ENCODE results near the gene SLC6A12. TPM values are rescaled to one million over a fixed set of nuclear protein-coding genes. Genes with fewer than 3 reads are reported as not detected.

The SLC6A12 gene
- total and polyA plus RNA-seq, 7 donors, result 0.07 to 0.90 (median 0.30) TPM

DNA sequence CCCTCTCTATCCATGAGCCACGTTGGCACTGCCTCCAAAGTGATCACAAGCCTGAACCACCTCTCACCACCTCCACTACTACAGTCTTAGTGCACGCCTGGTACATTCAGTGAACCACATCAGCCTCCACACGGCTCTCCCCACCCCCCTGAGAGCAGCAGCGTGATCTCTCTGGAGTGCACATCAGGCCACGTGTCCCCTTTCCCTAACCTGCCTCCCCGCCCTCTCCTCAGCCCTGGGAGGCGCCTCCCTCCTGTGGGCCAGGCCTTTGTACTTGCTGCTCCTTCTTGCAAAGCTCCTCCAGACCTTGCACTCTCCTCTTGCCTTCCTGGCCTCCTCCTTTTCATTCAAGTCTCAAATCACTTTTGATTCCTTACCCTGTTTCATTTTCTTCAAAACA lies 49.8 kb downstream of the SLC6A12 start:
- Histone ChIP-seq H3K27ac (no peak overlapping the region), H3K36me3 (ENCODE audit: insufficient read depth in 1 of 2, low read depth in 1 of 2) (no peaks in the 10 kb centered on the region), H3K4me1 (no peaks in the 10 kb centered on the region), H3K9me3 (no peaks in the 10 kb centered on the region), H3K27me3 (ENCODE audit: insufficient read depth in 3 of 3, low read length in 2 of 3) (peaks cover 0 to 26% (median 4%) of the 10 kb centered on the region in 3 donors), H3K4me3 (no peak overlapping the region)
- intact Hi-C loops (cut with DNase I), result no loop called here
- ATAC-seq (no peak), DNase-seq (no peak)
- TF ChIP-seq, protein P1, sequence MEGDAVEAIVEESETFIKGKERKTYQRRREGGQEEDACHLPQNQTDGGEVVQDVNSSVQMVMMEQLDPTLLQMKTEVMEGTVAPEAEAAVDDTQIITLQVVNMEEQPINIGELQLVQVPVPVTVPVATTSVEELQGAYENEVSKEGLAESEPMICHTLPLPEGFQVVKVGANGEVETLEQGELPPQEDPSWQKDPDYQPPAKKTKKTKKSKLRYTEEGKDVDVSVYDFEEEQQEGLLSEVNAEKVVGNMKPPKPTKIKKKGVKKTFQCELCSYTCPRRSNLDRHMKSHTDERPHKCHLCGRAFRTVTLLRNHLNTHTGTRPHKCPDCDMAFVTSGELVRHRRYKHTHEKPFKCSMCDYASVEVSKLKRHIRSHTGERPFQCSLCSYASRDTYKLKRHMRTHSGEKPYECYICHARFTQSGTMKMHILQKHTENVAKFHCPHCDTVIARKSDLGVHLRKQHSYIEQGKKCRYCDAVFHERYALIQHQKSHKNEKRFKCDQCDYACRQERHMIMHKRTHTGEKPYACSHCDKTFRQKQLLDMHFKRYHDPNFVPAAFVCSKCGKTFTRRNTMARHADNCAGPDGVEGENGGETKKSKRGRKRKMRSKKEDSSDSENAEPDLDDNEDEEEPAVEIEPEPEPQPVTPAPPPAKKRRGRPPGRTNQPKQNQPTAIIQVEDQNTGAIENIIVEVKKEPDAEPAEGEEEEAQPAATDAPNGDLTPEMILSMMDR (IDR thresholded peaks at IDR 0.05), result no peak
- WGBS, 3 donors, result 68 to 83% (median 76%) methylated on average over 7 of the region's 7 CpGs

DNA sequence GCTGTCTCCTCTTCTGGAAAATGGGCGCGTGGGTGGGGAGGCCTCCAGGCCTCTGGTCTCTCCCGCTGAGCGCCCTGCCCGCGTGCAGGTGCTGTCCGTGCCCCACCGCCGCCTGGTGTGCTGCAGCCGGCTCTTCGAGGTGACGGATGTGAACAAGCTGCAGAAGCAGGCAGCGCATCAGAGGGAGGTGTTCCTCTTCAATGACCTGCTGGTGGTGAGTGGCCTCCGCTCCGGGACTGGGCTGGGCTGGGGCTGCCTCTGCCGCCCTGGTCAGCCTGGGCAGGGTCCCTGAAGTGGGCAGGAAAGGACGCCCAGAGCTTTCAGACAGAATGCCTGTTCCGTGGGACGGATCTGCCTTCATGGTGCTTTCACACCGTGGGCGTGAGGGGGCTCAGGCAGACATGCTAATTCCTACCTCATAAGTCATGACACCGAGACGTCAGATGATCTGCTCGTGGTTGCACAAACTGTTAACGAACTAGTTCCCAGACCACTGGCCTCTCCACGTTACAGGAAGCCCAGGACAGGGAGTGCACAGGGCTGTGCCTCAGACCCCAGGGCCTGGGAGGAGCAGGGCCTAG lies 50.5 kb downstream of the SLC6A12 start:
- ATAC-seq (no peak), DNase-seq (no peak)
- 88 to 91% (median 89%) methylated on average over 25 to 26 of the region's 26 CpGs for WGBS, 3 donors
- H3K36me3 ChIP-seq (ENCODE audit: insufficient read depth in 1 of 2, low read depth in 1 of 2), result no peaks in the 10 kb centered on the region
- no peaks in the 10 kb centered on the region for H3K9me3 ChIP-seq
- no peak overlapping the region for H3K4me3 ChIP-seq
- TF ChIP-seq, protein P1 (IDR thresholded peaks at IDR 0.05), result no peak
- peaks cover 0 to 26% (median 4%) of the 10 kb centered on the region in 3 donors for H3K27me3 ChIP-seq (ENCODE audit: insufficient read depth in 3 of 3, low read length in 2 of 3)
- intact Hi-C loops (cut with DNase I), result no loop called here
- no peak overlapping the region for H3K27ac ChIP-seq
- no peaks in the 10 kb centered on the region for H3K4me1 ChIP-seq

DNA sequence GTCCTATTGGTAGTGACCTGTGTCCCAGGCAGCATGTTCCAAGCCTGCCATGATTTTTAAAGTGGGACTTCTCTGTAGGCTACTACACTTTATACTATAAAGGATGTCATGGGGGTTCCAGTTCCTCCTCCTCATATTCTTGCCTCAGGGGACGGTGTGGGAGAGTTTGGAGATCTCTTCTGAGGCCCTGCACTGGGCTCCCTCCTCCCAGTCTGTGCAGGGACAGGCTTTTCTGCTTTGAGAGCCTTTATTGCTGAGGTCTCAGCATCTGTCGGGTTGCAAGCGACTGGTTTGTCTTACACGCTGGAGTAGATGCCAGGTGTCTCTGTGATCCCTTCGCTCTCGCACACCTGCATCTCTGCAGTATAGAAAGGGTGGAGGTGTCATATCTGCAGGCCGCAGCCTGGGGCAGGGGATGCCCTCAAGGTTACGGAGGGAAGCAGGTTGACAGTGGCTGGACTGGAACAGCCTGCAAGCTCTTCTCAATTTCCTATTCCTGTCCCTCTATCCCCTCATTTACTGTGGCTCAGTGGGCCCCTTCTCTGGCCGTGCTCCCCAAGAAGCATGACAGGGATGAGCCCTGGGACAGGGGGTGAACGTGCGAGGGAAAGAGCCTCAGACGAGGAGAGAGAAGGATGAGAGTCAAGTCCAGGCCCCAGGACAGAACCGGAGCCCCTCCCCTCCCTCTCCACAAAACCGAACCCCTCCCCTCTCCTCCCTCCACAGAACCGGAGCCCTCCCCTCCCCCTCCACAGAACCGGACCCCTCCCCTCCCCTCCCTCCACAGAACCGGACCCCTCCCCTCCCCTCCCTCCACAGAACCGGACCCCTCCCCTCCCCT lies 51.3 kb downstream of the SLC6A12 start:
- TF ChIP-seq, protein P1 (IDR thresholded peaks at IDR 0.05), result no peak
- H3K36me3 ChIP-seq (ENCODE audit: insufficient read depth in 1 of 2, low read depth in 1 of 2), result no peaks in the 10 kb centered on the region
- no peaks in the 10 kb centered on the region for H3K4me1 ChIP-seq
- WGBS, 3 donors, result 52 to 70% (median 54%) methylated on average over 13 to 18 of the region's 18 CpGs
- no peak overlapping the region for H3K27ac ChIP-seq
- no peak for ATAC-seq
- no peaks in the 10 kb centered on the region for H3K9me3 ChIP-seq
- no peak overlapping the region for H3K4me3 ChIP-seq
- no peak for DNase-seq
- H3K27me3 ChIP-seq (ENCODE audit: insufficient read depth in 3 of 3, low read length in 2 of 3), result peaks cover 0 to 26% (median 4%) of the 10 kb centered on the region in 3 donors
- intact Hi-C loops (cut with DNase I), result no loop called here

DNA sequence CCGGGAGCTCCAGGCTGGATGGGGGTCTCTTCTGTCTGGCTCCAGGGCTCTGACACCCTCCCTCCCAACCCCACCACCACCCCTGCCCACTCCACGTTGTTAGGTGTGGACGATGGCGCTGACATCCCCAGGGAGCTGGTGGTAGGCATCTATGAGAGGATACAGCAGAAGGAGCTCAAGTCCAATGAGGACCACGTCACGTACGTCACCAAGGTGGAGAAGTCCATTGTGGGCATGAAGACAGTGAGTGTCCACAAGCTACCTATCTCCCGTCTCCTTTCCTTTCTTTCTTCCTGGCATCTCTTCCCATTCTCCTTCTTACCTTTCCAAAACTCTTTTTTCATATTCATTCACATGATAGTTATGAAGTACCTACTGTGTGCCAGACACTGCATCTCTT lies 52.1 kb downstream of the SLC6A12 start:
- Histone ChIP-seq H3K27me3 (ENCODE audit: insufficient read depth in 3 of 3, low read length in 2 of 3) (peaks cover 0 to 26% (median 4%) of the 10 kb centered on the region in 3 donors), H3K9me3 (no peaks in the 10 kb centered on the region), H3K4me1 (no peaks in the 10 kb centered on the region), H3K27ac (no peak overlapping the region), H3K36me3 (ENCODE audit: insufficient read depth in 1 of 2, low read depth in 1 of 2) (no peaks in the 10 kb centered on the region), H3K4me3 (no peak overlapping the region)
- WGBS, 3 donors, result 67 to 78% (median 73%) methylated on average over 8 of the region's 8 CpGs
- no peak for DNase-seq
- TF ChIP-seq, protein P1 (IDR thresholded peaks at IDR 0.05), result no peak
- no peak for ATAC-seq
- intact Hi-C loops (cut with DNase I), result no loop called here
